Bronchial epithelial cell (primary cell): ENCODE data around the gene NEDD4L. TPM values are rescaled to one million over a fixed set of nuclear protein-coding genes. Genes with fewer than 3 reads are reported as not detected.
"Not testable (repeated sequence)": the region's sequence is repeated elsewhere in the genome, so short reads cannot be mapped to it uniquely, and the experiment has no call there.

ENCODE experiments used
- DNase-seq: peaks from one replicate; pipeline ENCODE4 v3.0.0-alpha.2; 2010; ENCODE audit warnings: low read depth
- FAIRE-seq: peaks from 2 replicates; lab custom pipeline; 2011; peaks lifted over from hg19 to GRCh38; lab: Jason Lieb, UNC
- H3K27me3 ChIP-seq: 2 replicates; pipeline ENCODE4 v1.5.1; 2011; ENCODE audit warnings: low read length; ENCODE audit not compliant: control insufficient read depth, insufficient read depth
- H3K36me3 ChIP-seq: 2 replicates; pipeline ENCODE4 v1.5.1; 2011; ENCODE audit warnings: low read length; ENCODE audit not compliant: control insufficient read depth, insufficient read depth
- H3K4me3 ChIP-seq: 2 replicates; pipeline ENCODE4 v1.5.1; 2011; ENCODE audit warnings: mild to moderate bottlenecking, low read depth, low read length, control low read depth
- total RNA-seq: library from RNA; depleted of rRNA; stranded (reverse); fragments of >200 nt; gene quantifications from 2 replicates; pipeline ENCODE4 v1.2.1, GENCODE V29; 2014
- TF ChIP-seq, protein P1 (sequence below): IDR thresholded peaks from 2 replicates; pipeline ENCODE4 v1.5.1; 2011; ENCODE audit warnings: mild to moderate bottlenecking, moderate library complexity, low read length, control low read depth, inconsistent platforms; ENCODE audit not compliant: insufficient read depth, severe bottlenecking

NEDD4L gene
- total RNA-seq, 1 donor from 2014 or later, result 11.3 TPM

DNA sequence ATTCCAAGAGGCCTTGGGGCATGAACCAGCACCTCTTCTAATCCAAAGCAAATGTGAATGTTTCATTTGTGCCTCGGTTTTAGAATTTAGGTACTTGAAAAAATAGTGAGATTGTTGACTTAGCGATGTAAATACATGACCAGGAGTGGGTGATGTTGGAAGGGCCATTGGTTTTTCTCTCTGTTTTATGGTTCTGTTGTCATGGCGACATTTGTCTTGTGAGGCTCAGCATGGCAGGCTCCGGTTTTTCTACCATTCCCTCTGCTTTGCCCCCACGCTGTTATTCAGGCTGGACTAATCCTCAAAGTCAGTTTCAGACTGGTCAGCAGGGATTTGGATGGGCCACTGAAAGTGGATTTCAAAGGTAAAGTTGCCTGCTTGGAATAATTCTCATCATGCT is 329.5 kb downstream of the NEDD4L start:
- Histone ChIP-seq H3K27me3 (no peaks in the 10 kb centered on the region), H3K4me3 (no peak overlapping the region), H3K36me3 (peaks cover 21% of the 10 kb centered on the region)
- FAIRE-seq, result no peak
- TF ChIP-seq, protein P1, sequence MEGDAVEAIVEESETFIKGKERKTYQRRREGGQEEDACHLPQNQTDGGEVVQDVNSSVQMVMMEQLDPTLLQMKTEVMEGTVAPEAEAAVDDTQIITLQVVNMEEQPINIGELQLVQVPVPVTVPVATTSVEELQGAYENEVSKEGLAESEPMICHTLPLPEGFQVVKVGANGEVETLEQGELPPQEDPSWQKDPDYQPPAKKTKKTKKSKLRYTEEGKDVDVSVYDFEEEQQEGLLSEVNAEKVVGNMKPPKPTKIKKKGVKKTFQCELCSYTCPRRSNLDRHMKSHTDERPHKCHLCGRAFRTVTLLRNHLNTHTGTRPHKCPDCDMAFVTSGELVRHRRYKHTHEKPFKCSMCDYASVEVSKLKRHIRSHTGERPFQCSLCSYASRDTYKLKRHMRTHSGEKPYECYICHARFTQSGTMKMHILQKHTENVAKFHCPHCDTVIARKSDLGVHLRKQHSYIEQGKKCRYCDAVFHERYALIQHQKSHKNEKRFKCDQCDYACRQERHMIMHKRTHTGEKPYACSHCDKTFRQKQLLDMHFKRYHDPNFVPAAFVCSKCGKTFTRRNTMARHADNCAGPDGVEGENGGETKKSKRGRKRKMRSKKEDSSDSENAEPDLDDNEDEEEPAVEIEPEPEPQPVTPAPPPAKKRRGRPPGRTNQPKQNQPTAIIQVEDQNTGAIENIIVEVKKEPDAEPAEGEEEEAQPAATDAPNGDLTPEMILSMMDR, result no peak
- DNase-seq, result no peak

DNA sequence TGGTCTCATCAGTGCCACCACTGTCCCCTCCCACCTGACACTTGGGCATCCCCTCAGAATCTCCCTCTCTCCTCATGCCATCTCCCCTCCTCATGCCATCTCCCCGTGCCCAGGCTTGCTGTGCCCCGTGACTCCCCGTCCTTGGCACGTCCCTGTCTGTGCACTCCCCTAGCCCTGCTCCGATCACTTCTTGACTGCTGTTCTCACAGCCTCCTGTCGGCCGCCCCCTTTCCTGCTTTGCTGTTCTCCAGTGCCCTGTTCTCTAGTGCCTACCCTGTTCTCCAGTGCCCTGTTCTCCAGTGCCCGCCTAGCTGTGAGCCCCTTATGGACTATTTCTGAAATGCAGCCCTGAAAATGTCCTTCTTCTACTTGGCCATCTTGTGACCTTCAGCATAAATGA is 331.0 kb downstream of the NEDD4L start:
- DNase-seq (no peak), FAIRE-seq (no peak)
- H3K27me3 ChIP-seq, result no peaks in the 10 kb centered on the region
- TF ChIP-seq, protein P1, result no peak
- H3K36me3 ChIP-seq, result peaks cover 17% of the 10 kb centered on the region
- no peak overlapping the region for H3K4me3 ChIP-seq

- no peak overlapping the region for H3K4me3 ChIP-seq
- DNase-seq (no peak), FAIRE-seq (no peak)
- H3K36me3 ChIP-seq, result peaks cover 19% of the 10 kb centered on the region
- no peaks in the 10 kb centered on the region for H3K27me3 ChIP-seq
- TF ChIP-seq, protein P1, result no peak
Measured at GRCh38 chr18:58378411-58379379, 334.7 kb downstream of the NEDD4L start.

DNA sequence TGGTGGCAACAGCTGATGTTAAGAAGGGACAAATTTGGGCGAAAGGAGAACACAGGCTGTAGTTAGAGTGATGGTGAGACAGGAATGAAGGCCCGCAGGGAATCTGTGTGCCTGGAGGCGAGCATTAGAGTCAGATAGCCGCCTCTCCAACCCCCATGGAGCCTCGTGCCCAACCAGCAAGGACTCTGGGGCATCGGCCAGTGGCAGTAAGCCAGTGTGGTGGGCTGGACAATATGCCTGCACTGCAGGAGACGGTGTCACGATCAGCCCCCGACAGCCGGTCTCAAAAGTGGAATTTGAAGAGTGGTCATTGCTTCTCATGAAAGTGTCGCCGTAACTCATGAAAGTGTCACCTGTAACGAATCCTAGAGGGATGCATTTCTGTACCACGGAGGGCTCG is 335.4 kb downstream of the NEDD4L start:
- DNase-seq (no peak), FAIRE-seq (no peak)
- H3K27me3 ChIP-seq, result no peaks in the 10 kb centered on the region
- peaks cover 19% of the 10 kb centered on the region for H3K36me3 ChIP-seq
- TF ChIP-seq, protein P1, result no peak
- no peak overlapping the region for H3K4me3 ChIP-seq

DNA sequence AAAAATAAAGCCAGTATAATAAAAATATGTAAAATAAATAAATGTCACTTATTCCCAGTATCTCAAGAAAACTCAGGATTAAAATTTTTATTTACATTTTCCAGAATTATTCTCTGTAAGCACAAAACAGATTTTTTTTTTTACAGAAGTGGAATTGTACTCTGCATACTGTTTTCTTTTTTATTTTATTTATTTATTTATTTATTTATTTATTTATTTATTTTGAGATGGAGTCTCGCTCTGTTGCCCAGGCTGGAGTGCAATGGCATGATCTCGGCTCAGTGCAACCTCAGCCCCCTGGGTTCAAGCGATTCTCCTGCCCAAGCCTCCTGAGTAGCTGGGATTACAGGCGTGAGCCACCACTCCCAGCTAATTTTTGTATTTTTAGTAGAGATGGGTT is 336.1 kb downstream of the NEDD4L start:
- peaks cover 18% of the 10 kb centered on the region for H3K36me3 ChIP-seq
- not testable (repeated sequence) for H3K27me3 ChIP-seq, H3K4me3 ChIP-seq, DNase-seq, FAIRE-seq

GRCh38 chr18:58381676-58382411 is 337.8 kb downstream of the NEDD4L start:
- peak; percentile 76 for FAIRE-seq
- peaks cover 17% of the 10 kb centered on the region for H3K36me3 ChIP-seq
- no peaks in the 10 kb centered on the region for H3K27me3 ChIP-seq
- no peak overlapping the region for H3K4me3 ChIP-seq
- TF ChIP-seq, protein P1, result no peak
- no peak for DNase-seq
